ENCODE results near the gene BMP6. TPM values are rescaled to one million over a fixed set of nuclear protein-coding genes. Genes with fewer than 3 reads are reported as not detected.

The BMP6 gene
- total and polyA plus RNA-seq, 12 donors, result 0.59 to 4.1 (median 2.6) TPM

DNA sequence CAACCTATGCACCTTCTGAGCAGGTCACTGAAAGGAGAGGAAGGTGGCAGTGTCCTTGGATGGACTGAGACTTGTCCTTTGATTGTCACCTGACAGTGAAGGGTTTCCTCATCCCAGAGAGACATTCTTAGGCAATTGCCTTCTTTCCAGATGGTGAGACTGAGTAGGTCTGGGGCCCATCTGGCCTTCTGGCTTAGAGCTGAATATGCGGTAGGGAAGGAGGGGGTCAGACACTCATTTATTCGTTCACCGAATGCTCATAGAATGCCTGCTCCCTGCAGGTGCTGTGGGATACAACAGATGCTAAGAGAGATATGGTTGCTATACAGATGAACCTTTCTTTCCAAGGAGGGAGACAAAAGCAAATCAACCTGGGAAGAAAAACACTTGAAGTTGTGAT is 76.8 kb downstream of the BMP6 start:
- Histone ChIP-seq H3K27ac (no peak overlapping the region), H3K4me1 (no peaks in the 10 kb centered on the region), H3K27me3 (peaks cover 0 to 6% (median 0%) of the 10 kb centered on the region in 7 donors), H3K9me3 (no peaks in the 10 kb centered on the region), H3K36me3 (no peaks in the 10 kb centered on the region), H3K4me3 (no peak overlapping the region)
- 93 to 95% methylated on average over 3 of the region's 3 CpGs for WGBS, 2 donors
- DNase-seq (no peak), ATAC-seq (no peak)
- TF ChIP-seq, protein P1, sequence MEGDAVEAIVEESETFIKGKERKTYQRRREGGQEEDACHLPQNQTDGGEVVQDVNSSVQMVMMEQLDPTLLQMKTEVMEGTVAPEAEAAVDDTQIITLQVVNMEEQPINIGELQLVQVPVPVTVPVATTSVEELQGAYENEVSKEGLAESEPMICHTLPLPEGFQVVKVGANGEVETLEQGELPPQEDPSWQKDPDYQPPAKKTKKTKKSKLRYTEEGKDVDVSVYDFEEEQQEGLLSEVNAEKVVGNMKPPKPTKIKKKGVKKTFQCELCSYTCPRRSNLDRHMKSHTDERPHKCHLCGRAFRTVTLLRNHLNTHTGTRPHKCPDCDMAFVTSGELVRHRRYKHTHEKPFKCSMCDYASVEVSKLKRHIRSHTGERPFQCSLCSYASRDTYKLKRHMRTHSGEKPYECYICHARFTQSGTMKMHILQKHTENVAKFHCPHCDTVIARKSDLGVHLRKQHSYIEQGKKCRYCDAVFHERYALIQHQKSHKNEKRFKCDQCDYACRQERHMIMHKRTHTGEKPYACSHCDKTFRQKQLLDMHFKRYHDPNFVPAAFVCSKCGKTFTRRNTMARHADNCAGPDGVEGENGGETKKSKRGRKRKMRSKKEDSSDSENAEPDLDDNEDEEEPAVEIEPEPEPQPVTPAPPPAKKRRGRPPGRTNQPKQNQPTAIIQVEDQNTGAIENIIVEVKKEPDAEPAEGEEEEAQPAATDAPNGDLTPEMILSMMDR (IDR thresholded peaks at IDR 0.05), result no peak
- intact Hi-C loops (cut with DNase I), result no loop called here

DNA sequence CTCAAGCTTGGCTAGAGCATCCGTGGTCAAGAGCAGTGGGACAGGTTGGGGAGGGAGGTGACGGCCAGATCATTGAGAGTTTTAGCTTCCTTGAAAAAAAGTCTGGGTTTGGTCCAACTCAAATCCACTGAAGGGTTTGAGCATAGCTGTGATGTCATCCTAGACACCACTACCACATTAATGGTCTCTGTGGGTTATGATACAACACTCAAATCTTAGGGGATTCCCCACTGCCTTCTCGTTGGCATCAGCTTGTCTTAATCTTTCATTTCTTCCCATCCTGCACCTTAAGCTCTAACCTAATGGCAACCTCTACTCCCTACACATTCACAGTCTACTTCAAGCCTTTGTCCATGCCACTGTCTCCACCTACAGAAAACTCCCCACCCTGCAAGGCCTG is 77.3 kb downstream of the BMP6 start:
- TF ChIP-seq, protein P1 (IDR thresholded peaks at IDR 0.05), result no peak
- no peak overlapping the region for H3K4me3 ChIP-seq
- no peaks in the 10 kb centered on the region for H3K36me3 ChIP-seq
- intact Hi-C loops (cut with DNase I), result no loop called here
- DNase-seq (no peak), ATAC-seq (no peak)
- no peaks in the 10 kb centered on the region for H3K9me3 ChIP-seq
- WGBS, 2 donors, result 90 to 95% methylated on average over 3 of the region's 3 CpGs
- no peaks in the 10 kb centered on the region for H3K4me1 ChIP-seq
- H3K27ac ChIP-seq, result no peak overlapping the region
- H3K27me3 ChIP-seq, result peaks cover 0 to 6% (median 0%) of the 10 kb centered on the region in 7 donors

DNA sequence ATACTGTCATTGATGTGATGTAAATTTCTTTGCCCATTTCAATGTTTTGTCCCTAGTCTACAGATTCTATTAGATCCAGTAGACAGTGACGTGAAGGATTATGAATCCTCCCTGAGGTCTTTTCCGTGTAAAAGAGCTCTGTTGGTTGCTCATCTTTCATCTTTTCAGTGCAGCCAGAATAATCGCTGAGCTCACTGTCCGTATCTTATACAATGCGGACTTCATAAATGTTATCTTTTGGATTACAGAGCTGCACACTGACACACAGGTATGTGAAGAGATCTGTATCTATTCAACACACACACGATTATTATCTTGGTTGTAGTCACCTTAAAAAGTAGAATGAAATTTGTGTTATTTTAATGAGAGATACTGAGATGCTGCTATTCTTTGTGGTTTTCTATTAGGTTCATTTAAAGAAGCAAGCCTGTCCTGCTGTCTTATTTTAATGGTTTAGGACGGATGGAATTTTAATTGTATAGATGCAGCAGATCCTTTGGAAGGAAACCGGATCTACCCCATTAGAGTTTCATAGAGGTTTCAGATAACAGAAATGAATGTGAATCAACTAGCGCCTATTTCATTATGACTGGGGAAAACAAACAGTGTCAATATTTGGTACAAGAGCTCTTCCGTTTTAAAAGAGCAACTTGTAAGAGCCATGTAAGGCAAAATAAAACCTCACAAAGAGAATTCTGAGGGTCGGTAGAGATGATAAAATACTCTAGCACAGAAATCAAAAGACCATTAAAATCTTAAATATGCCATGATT is 79.4 kb downstream of the BMP6 start:
- DNase-seq (no peak), ATAC-seq (no peak)
- H3K27ac ChIP-seq, result no peak overlapping the region
- intact Hi-C loops (cut with DNase I), result no loop called here
- H3K4me1 ChIP-seq, result no peaks in the 10 kb centered on the region
- no peaks in the 10 kb centered on the region for H3K9me3 ChIP-seq
- H3K36me3 ChIP-seq, result no peaks in the 10 kb centered on the region
- H3K27me3 ChIP-seq, result peaks cover 0 to 6% (median 0%) of the 10 kb centered on the region in 7 donors
- no peak overlapping the region for H3K4me3 ChIP-seq
- 66 to 68% methylated on average over 11 of the region's 11 CpGs for WGBS, 2 donors
- TF ChIP-seq, protein P1 (IDR thresholded peaks at IDR 0.05), result no peak

DNA sequence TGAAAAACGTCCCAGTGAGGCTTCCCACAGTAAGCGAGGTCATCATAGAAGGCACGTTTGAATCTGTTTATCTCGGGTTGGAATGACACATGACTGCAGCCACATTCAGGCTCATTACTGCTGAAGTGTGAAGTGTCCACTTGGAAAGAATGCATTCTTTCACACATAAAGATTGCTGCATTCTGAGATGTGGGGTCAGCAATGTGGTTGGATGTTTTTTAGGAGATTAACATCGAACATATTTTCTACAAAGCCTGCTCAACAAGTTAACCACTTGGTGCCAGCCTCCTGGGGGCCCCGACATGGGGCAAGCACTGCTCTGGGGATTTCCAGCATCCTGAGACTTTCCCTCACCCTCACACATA is 79.9 kb downstream of the BMP6 start:
- H3K9me3 ChIP-seq, result no peaks in the 10 kb centered on the region

More for the DNA sequence above, 79.9 kb downstream of the BMP6 start:
- TF ChIP-seq, protein P1 (IDR thresholded peaks at IDR 0.05), result no peak
- intact Hi-C loops (cut with DNase I), result no loop called here
- Histone ChIP-seq H3K36me3 (no peaks in the 10 kb centered on the region), H3K27me3 (peaks cover 0 to 6% (median 0%) of the 10 kb centered on the region in 7 donors), H3K4me1 (no peaks in the 10 kb centered on the region), H3K27ac (no peak overlapping the region), H3K4me3 (no peak overlapping the region)
- no peak for ATAC-seq
- 23 to 25% methylated on average over 6 of the region's 6 CpGs for WGBS, 2 donors
- no peak for DNase-seq

All from heart right ventricle (tissue), 16 donors.